GM18507 (cell line): ENCODE measurements around the gene BCAM.

ENCODE experiments used
- DNase-seq: peaks from one replicate; pipeline ENCODE4 v3.0.0; 2011; ENCODE audit warnings: low read depth; ENCODE audit not compliant: insufficient read length; ENCODE audit errors: extremely low spot score
- FAIRE-seq: peaks from 2 replicates; lab custom pipeline; 2011; peaks lifted over from hg19 to GRCh38; lab: Jason Lieb, UNC

Gene BCAM

GRCh38 chr19:44785993-44786392 lies 22.9 kb upstream of the BCAM start:
- no peak for DNase-seq
- no peak for FAIRE-seq

DNA sequence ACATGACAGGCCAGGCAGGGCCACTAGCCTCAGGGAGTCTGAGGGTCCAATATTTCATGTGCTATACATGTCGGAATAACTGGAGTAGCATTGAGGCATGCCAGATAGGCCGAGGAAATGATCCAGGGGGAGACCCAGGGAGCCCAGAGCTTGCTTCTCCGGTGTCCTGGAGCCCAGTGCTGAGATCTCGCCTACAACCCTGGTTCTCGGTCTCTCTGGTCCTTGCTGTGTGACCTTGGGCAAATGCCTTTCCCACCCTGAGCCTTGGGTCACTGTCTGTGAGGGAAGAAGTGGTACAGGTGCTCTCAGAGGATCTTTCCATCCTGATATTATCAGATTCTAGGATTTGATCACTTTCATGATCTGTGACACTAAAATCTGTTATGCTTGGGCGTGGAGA lies 19.9 kb upstream of the BCAM start:
- no peak for DNase-seq

GRCh38 chr19:44789943-44790483 lies 18.9 kb upstream of the BCAM start:
- DNase-seq, result no peak
- FAIRE-seq, result no peak

More for the DNA sequence above, 19.9 kb upstream of the BCAM start:
- no peak for FAIRE-seq

DNA sequence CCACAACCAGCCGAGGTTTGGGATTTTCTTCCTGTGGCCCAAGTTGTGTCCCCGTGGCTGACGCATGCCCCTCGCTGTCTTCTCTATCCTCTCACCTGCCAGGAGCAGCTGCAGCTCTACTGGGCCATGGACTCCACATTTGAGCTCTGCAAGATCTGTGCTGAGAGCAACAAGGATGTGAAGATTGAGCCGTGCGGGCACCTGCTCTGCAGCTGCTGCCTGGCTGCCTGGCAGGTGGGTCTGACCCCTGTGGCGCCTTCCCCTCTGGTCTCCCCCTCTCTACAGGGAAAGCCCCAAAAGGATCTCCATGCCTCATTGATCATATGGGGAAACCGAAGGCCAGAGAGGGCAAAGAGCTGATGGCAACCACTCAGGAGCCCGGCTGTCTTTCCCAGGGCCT lies 16.6 kb upstream of the BCAM start:
- FAIRE-seq, result no peak
- DNase-seq, result no peak

GRCh38 chr19:44794610-44795009 lies 14.3 kb upstream of the BCAM start:
- DNase-seq, result no peak
- FAIRE-seq, result no peak

DNA sequence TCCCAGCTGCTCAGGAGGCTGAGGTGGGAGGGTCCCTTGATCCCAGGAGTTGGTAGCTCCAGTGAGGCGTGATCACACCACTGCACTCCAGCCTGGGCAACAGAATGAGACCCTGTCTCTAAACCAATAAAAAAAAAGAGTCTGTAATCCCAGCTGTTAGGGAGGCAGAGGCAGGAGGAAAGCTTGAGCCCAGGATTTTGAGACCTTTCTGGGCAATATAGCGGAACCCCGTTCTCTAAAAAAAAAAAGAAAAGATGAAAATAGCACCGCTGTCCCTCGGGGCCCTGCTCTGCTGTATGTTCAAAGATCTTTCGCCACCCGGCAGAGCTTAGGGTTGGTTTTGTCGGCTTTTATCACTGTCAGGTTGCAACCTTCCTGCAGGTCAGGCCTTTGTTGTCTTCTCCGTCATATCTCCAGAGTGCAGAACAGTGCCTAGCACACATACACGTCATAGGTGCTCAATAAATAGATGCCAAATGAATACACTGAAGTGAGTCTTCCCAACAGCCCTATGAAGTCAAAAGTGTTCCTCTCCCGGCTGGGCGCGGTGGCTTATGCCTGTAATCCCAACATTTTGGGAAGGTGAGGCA lies 13.4 kb upstream of the BCAM start:
- FAIRE-seq, result no peak
- no peak for DNase-seq

GRCh38 chr19:44796701-44797115 lies 12.2 kb upstream of the BCAM start:
- DNase-seq, result no peak
- no peak for FAIRE-seq

- DNase-seq (no peak), FAIRE-seq (no peak)
These were observed 9.1 kb upstream of the BCAM start for GRCh38 chr19:44799627-44800346.

DNA sequence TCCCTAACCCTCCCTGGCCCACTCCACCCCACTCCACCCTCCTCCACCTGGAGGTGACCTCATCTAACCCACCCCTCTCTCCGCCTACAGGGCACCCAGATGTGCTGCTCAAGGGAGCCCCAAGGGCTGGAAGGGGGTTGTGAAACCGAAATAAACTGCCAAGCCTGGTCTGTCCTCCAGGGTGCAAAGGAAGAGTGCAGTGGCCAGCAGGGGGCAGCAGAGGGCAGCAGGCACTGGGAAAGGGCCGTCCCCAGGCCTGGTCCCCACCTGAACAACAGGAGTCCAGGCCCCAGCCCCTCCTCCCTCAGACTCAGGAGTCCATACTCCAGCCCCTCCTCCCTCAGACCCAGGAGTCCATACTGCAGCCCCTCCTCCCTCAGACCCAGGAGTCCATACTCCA lies 8.4 kb upstream of the BCAM start:
- FAIRE-seq (peak; percentile 93), DNase-seq (peak; percentile 80)

GRCh38 chr19:44803442-44804428 lies 5.2 kb upstream of the BCAM start:
- no peak for DNase-seq
- no peak for FAIRE-seq

- no peak for DNase-seq
- FAIRE-seq, result no peak
These were observed 2.6 kb upstream of the BCAM start for GRCh38 chr19:44806291-44806690.

DNA sequence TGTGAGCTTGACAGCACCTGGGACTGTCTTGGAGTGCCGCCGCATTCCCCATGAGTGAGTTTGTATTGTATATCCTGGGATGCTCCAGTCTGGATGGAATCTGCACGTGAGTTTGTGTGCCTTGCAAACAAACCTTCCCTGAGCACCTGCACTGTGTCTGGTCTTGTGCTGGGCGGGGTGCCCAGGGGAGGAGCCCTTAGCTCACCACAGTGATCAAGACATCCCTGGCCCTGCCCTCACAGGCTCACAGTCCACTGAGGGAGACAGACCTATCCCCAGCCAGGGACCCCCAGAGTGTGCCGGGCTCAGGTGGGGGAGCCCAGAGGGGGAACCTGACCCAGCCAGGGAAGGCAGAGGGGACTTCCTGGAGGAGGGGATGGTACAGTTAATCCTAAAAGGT lies 1.7 kb upstream of the BCAM start:
- no peak for DNase-seq
- FAIRE-seq, result no peak

GRCh38 chr19:44807652-44808462 lies 1.0 kb upstream of the BCAM start:
- FAIRE-seq, result no peak
- no peak for DNase-seq

GRCh38 chr19:44809577-44810233 lies 802 bp downstream of the BCAM start:
- no peak for DNase-seq
- FAIRE-seq, result no peak

DNA sequence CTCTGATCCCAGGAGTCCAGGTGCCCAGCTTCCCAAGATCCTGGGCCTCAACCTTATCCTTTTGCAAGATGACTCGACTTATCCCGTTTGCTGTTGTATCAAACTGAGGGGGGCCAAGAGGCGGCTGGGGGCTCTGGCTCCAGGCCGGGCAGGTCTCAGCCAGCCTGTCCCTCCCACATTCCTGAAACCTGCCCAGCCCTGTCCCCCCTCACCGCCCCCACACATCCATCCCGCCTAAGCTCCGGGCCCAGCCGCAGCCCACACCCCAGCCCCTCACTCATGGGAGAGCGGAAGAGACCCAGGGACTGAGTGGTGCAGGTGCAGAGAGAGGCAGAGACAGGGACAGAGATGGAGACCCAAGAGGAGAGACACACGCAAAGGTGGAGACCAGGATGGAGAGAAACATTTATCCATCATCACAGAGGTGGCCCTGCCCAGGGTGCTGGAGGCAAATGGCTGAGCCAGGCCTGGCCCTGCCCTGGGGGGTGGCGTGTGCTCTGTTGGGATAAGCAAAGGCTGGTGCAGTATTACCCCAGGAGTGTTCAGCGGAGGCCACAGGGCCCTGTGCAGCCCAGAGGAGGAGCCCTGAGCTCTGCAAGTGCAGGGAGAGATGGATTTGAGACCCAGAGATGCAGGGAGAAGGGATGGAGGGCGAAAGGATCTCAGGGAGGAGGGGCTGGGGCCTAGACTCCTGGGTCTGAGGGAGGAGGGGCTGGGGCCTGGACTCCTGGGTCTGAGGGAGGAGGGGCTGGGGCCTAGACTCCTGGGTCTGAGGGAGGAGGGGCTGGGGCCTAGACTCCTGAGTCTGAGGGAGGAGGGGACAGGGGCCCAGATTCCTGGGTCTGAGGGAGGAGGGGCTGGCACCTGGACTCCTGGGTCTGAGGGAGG lies 1.6 kb downstream of the BCAM start:
- DNase-seq (no peak), FAIRE-seq (no peak)

- FAIRE-seq, result no peak
- DNase-seq, result no peak
These were observed 2.2 kb downstream of the BCAM start for GRCh38 chr19:44811122-44811419.

DNA sequence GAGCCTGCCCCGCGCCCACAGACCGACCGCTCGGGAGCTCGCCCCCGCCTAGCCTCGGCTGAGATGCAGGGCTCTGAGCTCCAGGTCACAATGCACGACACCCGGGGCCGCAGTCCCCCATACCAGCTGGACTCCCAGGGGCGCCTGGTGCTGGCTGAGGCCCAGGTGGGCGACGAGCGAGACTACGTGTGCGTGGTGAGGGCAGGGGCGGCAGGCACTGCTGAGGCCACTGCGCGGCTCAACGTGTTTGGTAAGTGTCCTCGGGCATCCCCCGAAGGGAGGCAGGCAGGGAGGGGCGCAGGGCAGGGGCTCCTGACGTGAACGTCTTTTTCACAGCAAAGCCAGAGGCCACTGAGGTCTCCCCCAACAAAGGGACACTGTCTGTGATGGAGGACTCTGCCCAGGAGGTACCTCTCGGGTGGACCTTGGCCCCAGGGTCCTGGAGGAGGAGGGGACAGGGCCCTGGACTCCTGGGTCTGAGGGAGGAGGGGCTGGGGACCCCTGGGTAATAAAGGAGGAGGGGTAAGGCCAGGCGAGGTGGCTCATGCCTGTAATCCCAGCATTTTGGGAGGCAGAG lies 3.3 kb downstream of the BCAM start:
- no peak for DNase-seq
- no peak for FAIRE-seq
